NCI-H2081 treated with DMSO at 0.1 percent for 48 hours (cell line): ENCODE measurements around the gene IRF9.

Source experiments
- DNase-seq: peaks from one replicate; lab custom pipeline; 2025; lab: John Stamatoyannopoulos, UW

The IRF9 gene, protein sequence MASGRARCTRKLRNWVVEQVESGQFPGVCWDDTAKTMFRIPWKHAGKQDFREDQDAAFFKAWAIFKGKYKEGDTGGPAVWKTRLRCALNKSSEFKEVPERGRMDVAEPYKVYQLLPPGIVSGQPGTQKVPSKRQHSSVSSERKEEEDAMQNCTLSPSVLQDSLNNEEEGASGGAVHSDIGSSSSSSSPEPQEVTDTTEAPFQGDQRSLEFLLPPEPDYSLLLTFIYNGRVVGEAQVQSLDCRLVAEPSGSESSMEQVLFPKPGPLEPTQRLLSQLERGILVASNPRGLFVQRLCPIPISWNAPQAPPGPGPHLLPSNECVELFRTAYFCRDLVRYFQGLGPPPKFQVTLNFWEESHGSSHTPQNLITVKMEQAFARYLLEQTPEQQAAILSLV

DNA sequence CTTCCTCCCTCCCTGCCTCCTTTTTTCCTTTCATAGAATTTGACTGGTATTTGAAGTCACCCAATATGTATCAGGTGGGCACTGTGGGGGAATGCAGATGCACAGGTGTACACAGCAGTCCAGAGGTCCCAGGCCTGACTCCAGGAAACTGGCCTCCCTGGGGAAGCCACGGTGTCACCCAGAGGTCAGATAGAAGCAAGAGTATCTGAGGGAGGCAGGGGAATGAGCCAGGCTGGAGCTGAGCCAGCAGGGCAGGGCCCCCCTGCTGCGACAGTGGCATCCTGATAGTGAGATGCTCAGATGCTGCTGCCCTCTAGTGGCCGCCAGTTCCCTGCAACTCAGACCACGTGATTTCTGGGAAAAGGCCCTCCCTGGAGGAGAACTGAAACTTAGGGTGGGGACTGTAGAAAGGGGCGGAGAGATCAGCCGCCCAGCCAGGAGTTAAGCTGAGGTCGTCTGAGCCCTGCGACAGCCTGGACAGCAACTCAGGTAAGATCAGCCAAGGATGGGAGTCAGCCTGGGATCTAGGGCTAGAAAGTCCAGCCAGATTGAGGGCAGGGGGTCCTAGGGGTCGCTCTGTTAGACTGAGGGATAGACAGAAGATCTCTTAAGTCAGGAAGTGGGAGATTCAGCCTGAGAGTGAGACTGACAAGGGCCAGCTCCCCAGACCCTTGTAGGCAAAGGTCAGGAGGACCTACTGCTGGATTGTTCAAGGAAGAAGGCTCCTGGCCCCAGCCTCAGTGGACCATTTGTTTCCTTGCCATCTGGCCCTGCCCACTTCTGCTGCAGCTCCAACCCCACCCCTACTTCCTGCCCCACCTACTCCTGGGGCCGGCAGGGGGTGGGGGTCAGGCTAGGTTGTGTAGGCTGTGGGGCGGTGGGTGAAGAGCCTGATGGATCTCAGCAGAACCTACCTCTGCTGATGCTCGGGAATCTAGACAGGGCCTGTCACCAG, at the start of gene IRF9:
IRF9 (plus strand) TSS at position 416 of the 955 bp plus-strand sequence. CDS start 880 bp downstream, outside the sequence.
- DNase-seq: peak; percentile 64

GRCh38 chr14:24113379-24113800, 47.7 kb upstream of the IRF9 start:
- no peak for DNase-seq

- peak; percentile 74 for DNase-seq
Observed at GRCh38 chr14:24113801-24114531, 47.1 kb upstream of the IRF9 start.

GRCh38 chr14:24114532-24115421, 46.3 kb upstream of the IRF9 start, which contains the start of the genes DCAF11 and NRL:
DCAF11 (plus strand) TSS chr14:24114777; CDS start chr14:24115595, 818 bp downstream.
NRL (minus strand) TSS chr14:24114949; CDS start chr14:24082848, 32,101 bp downstream.
- DNase-seq: peak; percentile 99

DNA sequence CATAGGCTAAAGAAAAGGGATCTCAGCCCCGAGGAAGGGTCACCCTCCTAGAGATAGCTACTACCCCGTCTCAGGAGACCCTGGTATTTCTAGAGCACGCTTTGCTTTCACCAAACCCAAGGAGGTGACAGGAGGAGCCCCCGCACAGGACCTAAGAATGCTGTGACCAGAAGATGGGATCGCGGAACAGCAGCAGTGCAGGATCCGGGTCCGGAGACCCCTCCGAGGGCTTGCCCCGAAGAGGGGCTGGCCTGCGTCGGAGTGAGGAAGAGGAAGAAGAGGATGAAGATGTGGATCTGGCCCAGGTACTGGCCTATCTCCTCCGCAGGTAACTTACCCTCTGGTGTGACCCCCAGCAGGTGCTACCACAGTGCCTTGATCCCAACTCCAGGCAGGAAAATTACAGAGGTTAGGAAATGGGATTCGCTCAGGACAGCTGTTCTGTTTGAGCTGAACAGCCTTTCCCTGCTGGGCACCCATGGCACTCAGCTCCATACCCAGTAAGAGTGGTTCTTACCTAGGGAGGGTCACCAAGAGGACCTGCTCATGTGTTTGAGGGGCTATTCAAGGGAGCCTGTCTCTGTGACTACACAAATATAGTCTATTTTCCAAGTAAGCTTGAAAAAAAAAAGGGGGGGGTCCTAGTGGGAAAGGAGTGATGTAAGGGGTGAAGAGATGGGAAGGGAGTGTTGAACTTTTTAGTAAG, 45.5 kb upstream of the IRF9 start:
- no peak for DNase-seq

DNA sequence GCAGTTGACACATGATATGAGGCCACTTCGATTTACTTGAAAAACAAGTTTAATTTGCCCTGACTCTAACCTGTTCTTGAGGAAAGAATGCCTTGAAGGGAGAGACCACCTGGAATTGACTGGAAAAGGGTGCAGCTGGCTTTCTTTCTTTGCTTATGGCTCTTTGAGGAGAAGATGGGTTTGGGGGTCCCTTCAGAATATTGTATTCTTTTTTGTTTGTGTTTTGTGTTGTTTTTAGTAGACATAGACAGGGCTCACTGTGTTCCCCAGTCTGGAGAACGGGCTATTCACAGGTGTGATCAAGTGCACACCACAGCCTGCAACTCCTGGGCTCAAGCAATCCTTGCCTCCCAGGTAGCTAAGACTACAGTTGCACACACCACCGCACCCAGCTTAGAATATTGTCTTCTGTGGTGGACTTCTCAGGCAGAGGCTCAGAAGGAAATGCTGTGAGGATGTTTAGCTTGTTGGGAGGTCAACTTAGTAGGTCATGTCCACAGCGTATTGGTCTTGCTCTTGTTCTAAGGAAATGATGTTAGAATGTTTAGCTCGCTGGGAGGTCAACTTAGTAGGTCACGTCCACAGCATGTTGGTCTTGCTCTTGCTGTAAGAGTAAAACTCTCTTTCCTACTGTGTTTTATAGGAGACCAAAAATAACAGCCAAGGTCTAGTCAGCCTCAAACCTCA, 44.8 kb upstream of the IRF9 start:
- no peak for DNase-seq

GRCh38 chr14:24117179-24117578, 43.9 kb upstream of the IRF9 start:
- DNase-seq: no peak

GRCh38 chr14:24119691-24120090, 41.4 kb upstream of the IRF9 start:
- DNase-seq: no peak

GRCh38 chr14:24121210-24121609, 39.9 kb upstream of the IRF9 start:
- no peak for DNase-seq

DNA sequence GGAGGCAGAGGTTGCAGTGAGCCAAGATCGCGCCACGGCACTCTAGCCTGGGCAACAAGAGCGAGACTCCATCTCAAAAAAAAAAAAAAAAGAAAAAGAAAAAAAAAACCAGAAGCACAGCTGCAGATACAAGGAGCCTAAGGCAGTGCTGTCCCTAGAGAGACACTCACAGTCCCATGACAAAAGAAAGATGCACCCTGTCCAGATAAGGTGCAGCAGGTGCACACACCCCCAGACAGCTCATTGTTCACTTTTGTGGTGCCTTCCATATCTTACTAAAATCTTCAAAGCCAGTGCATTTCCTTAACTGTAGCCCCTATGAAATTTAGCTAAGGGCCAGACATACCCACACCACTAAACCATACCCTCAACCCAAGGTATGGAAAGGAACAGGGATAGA, 38.6 kb upstream of the IRF9 start:
- no peak for DNase-seq

GRCh38 chr14:24122898-24123297, 38.2 kb upstream of the IRF9 start:
- DNase-seq: no peak

GRCh38 chr14:24123424-24124417, 37.3 kb upstream of the IRF9 start:
- no peak for DNase-seq

DNA sequence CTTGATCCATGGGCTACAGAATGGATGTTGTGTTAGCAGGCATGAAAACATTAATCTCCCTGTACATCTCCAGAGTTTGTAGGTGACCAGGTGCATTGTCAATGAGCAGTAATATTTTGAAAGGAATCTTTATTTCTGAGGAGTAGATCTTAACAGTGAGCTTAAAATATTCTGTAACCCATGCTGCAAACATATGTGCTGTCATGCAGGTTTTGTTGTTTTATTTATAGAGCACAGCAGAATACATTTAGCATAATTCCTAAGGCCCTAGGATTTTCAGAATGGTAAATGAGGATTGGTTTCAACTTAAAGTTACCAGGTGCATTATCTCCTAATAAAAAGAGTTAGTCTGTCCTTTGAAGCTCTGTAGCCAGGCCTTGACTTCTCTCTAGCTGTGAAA, 34.1 kb upstream of the IRF9 start:
- DNase-seq: no peak

DNA sequence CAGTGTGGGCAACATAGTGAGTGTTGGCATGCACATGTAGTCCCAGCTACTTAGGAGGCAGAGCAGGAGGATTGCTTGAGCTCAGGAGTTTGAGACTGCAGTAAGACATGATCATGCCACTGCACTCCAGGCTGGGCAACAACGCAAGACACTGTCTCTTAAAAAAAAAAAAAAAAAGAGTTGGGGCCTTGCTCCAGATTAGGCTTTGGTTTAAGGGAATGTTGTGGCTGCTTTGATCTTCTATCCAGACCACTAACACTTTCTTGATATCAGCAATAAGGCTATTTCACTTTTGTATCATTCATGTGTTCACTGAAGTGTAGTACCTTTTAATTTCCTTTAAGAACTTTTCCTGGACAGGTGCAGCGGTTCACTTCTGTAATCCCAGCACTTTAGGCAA, 33.4 kb upstream of the IRF9 start:
- no peak for DNase-seq

DNA sequence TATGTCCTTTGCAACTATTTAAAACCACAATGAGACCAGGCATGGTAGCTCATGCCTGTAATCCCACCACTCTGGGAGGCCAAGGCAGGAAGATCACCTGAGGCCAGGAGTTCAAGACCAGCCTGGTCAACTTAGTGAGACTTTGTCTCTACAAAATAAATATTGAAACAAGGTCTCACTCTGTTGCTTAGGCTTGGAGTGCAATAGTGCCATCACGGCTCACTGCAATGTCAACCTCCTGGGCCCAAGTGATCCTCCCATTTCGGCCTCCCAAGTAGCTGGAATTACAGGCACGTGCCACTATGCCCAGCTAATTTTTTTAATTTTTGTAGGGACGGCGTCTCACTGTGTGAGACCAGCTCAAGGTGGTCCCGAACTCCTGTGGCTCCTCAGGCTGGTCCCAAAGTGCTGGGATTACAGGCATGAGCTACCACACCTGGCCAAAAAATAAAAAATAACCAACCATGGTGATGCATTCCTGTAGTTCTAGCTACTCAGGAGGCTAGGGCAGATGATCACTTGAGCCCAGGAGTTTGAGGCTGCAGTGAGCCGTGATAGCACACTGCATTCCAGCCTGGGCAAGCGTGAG, 31.6 kb upstream of the IRF9 start:
- DNase-seq: no peak

- DNase-seq: no peak
Observed at GRCh38 chr14:24130380-24130716, 30.7 kb upstream of the IRF9 start, which contains the start of gene FITM1. FITM1 (plus strand) TSS chr14:24130659; CDS start chr14:24131564, 905 bp downstream.

DNA sequence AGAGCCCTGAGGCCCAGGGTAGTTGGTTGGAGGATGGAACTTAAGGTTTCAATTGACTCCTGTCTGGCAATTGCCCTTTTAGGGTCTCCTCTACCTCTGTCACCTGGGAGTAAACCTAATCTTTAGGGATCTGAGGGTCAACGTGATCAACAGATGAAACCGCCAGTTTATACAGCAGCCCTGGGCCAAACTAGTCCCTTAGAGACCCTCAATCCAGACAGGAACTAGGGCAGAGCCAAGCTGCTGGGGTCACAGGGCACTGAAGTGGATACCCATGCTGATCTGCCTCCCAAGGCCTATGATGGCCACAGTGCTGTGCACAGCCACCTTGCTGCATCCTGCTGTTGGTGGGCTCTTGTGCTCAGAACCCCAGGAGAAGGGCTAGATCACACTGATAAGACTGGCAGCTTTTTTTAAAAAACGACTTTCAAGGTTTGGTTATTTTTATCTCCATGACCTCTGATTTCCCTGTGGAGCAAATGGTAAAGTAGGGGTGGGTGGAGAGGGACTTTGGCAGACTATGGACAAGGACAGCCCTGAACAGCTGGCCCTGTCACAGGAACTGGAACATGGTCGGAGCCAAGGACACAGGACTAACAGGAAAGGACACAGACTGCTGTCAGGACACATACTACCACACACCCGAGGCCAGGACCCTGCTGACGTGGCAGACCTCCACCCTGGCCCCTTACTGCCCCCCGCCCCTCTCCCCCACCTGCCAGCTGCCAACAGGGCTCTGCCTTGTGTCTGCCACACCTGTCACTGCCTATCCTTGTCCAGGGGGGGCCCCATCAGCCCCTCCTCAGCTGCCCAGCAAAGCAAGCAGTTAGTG, 30.1 kb upstream of the IRF9 start:
- no peak for DNase-seq
